HG03064 (cell line): Measurements from ENCODE around the gene GAREM1.
A peak's percentile ranks its signal among the peaks of the same experiment; 100 is the strongest.
"Not testable (repeated sequence)": the region's sequence is repeated elsewhere in the genome, so short reads cannot be mapped to it uniquely, and the experiment has no call there.

Experiments
- ATAC-seq: cut with Tn5 transposase; IDR thresholded peaks from one replicate; pipeline ENCODE4 v1.9.1; 2021; ENCODE audit warnings: low read depth; ENCODE audit not compliant: unreplicated experiment

The GAREM1 gene

GRCh38 chr18:32470714-32471633, at the start of gene GAREM1:
GAREM1 (minus strand) TSS chr18:32470882; CDS start chr18:32470428, 454 bp downstream.
- peak; percentile 96 for ATAC-seq

GRCh38 chr18:32511147-32511546, 40.5 kb upstream of the GAREM1 start:
- ATAC-seq, result no peak

GRCh38 chr18:32509111-32509510, 38.4 kb upstream of the GAREM1 start:
- no peak for ATAC-seq

GRCh38 chr18:32507093-32507492, 36.4 kb upstream of the GAREM1 start:
- ATAC-seq, result no peak

- no peak for ATAC-seq
Observed at GRCh38 chr18:32502014-32502413, 31.3 kb upstream of the GAREM1 start.

- not testable (repeated sequence) for ATAC-seq
Observed at GRCh38 chr18:32501242-32501641, 30.6 kb upstream of the GAREM1 start.

- ATAC-seq, result no peak
Observed at GRCh38 chr18:32483002-32483401, 12.3 kb upstream of the GAREM1 start.

- ATAC-seq, result no peak
Observed at GRCh38 chr18:32482117-32482516, 11.4 kb upstream of the GAREM1 start.

GRCh38 chr18:32480581-32480980, 9.9 kb upstream of the GAREM1 start:
- ATAC-seq, result no peak

GRCh38 chr18:32478807-32479206, 8.1 kb upstream of the GAREM1 start:
- ATAC-seq, result no peak

- ATAC-seq, result no peak
Observed at GRCh38 chr18:32478317-32478716, 7.6 kb upstream of the GAREM1 start.

- no peak for ATAC-seq
Observed at GRCh38 chr18:32476106-32476505, 5.4 kb upstream of the GAREM1 start.

- not testable (repeated sequence) for ATAC-seq
Observed at GRCh38 chr18:32475069-32475468, 4.4 kb upstream of the GAREM1 start.

- no peak for ATAC-seq
Observed at GRCh38 chr18:32473325-32473724, 2.6 kb upstream of the GAREM1 start.

GRCh38 chr18:32472841-32473240, 2.2 kb upstream of the GAREM1 start:
- ATAC-seq, result no peak

GRCh38 chr18:32470460-32470713, 295 bp downstream of the GAREM1 start:
- ATAC-seq, result peak; percentile 26

GRCh38 chr18:32469691-32470459, 807 bp downstream of the GAREM1 start:
- peak; percentile 15 for ATAC-seq

GRCh38 chr18:32469190-32469651, 1.5 kb downstream of the GAREM1 start:
- no peak for ATAC-seq

- ATAC-seq, result no peak
Observed at GRCh38 chr18:32468147-32468845, 2.4 kb downstream of the GAREM1 start.

- ATAC-seq, result no peak
Observed at GRCh38 chr18:32461709-32462272, 8.9 kb downstream of the GAREM1 start.
